CD4-positive, alpha-beta T cell (primary cell): ENCODE measurements around the gene DYSF. TPM values are rescaled to one million over a fixed set of nuclear protein-coding genes. Genes with fewer than 3 reads are reported as not detected.

Source experiments
- ATAC-seq: fragments of 200-7000 bp; cut with Tn5 transposase; one replicate; pipeline ENCODE4 v1.10.0; 2022; ENCODE audit warnings: mild to moderate bottlenecking; ENCODE audit not compliant: poor library complexity
- CTCF ChIA-PET: fragments of 350-600 bp; sonication (Branson Sonifier 250); formaldehyde crosslinking; loops from one replicate; lab custom pipeline; 2021; ENCODE audit warnings: antibody characterized with exemption, inconsistent platforms; lab: Charles Lee
- POLR2A ChIA-PET: fragments of 350-600 bp; sonication (Branson Sonifier 250); formaldehyde crosslinking; loops from one replicate; lab custom pipeline; 2021; ENCODE audit warnings: antibody characterized with exemption, inconsistent platforms; lab: Charles Lee
- DNase-seq, 14 experiments: peaks; one replicate each; pipeline ENCODE4 v3.0.0-alpha.2; 2013 to 2020; ENCODE audit warnings: mixed read lengths in 2 of 14
- H3K27ac ChIP-seq, 2 donors: one replicate each; pipeline versions ENCODE4 v1.5.1 to v1.7.0; 2013; ENCODE audit warnings: low read length in 2 of 2, low read depth in 1 of 2, mild to moderate bottlenecking in 1 of 2
- H3K27me3 ChIP-seq, 2 experiments: 1 replicate in 1 of 2; 2 replicates in 1 of 2; pipeline versions ENCODE4 v1.6.1 to v1.7.0; 2013; ENCODE audit warnings: low read length in 2 of 2, control low read depth in 1 of 2, mild to moderate bottlenecking in 1 of 2, moderate library complexity in 1 of 2; ENCODE audit not compliant: insufficient read depth in 2 of 2, control insufficient read depth in 1 of 2
- H3K36me3 ChIP-seq: one replicate; pipeline ENCODE4 v1.6.1; 2013; ENCODE audit warnings: low read length, control low read depth; ENCODE audit not compliant: insufficient read depth
- H3K4me1 ChIP-seq: one replicate; pipeline ENCODE4 v1.6.1; 2013; ENCODE audit warnings: low read length, control low read depth; ENCODE audit not compliant: insufficient read depth
- H3K4me3 ChIP-seq: one replicate; pipeline ENCODE4 v1.5.1; 2013; ENCODE audit warnings: mild to moderate bottlenecking, low read length, moderate library complexity
- H3K9me3 ChIP-seq, 2 experiments: 1 replicate in 1 of 2; 2 replicates in 1 of 2; pipeline versions ENCODE4 v1.6.1 to v1.7.0; 2013; ENCODE audit warnings: low read length in 2 of 2, mild to moderate bottlenecking in 2 of 2, control low read depth in 1 of 2, moderate library complexity in 1 of 2; ENCODE audit not compliant: control insufficient read depth in 1 of 2, insufficient read depth in 1 of 2
- H3K27ac Mint-ChIP-seq: one replicate; pipeline ENCODE4 v1.8.0; 2020; ENCODE audit warnings: mixed read lengths
- H3K27me3 Mint-ChIP-seq: one replicate; pipeline ENCODE4 v1.8.0; 2021; ENCODE audit warnings: mixed read lengths
- H3K36me3 Mint-ChIP-seq: one replicate; pipeline ENCODE4 v1.8.0; 2021; ENCODE audit warnings: low read depth, mixed read lengths
- H3K4me1 Mint-ChIP-seq: one replicate; pipeline ENCODE4 v1.8.0; 2021; ENCODE audit warnings: low read depth, mixed read lengths
- H3K4me3 Mint-ChIP-seq: one replicate; pipeline ENCODE4 v1.8.0; 2020; ENCODE audit warnings: mild to moderate bottlenecking, mixed read lengths
- H3K9me3 Mint-ChIP-seq: one replicate; pipeline ENCODE4 v1.8.0; 2020; ENCODE audit warnings: mixed read lengths
- intact Hi-C, 2 experiments: fragments of 100-400 bp; cut with DNase I in 1 of 2; cut with micrococcal nuclease in 1 of 2; formaldehyde crosslinking; loops; one replicate each; pipeline versions ENCODE4 v1.15.1 to v1.9.0; 2023 to 2025; cut with DNase I, micrococcal nuclease
- total RNA-seq, 174 experiments: library from RNA in 2 of 174; stranded (reverse) in 2 of 174; gene quantifications; one replicate each; pipeline ENCODE4 v1.2.3 and lab custom pipeline; 2021 to 2026
- TF ChIP-seq, protein P1 (sequence below): fragments of 200-600 bp; IDR thresholded peaks from one replicate; pipeline ENCODE4 v1.8.0; 2022; ENCODE audit warnings: antibody characterized with exemption, mild to moderate bottlenecking

Gene DYSF
- total RNA-seq, 2 experiments from 2014 or later: 0.27 to 0.31 TPM

DNA sequence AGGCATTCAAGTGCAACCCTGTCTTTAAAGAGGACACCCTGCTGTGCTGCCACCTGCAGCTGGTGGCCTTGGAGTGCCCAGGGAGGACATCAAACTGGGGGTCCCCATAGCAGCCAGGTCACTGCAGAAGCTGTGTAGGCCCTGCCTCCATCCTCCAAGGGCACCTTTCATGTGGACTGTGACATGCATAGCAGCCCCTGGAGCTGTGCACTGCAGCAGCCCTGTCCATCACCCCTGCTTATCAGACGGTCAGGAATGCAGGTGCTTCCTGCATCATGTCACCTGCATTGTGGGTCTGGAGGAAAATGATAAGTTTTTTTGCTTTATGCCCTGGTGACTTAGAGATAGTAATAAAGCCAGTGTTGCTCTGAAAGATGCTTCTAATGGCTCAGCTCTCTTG is 155.7 kb downstream of the DYSF start:
- H3K4me1 ChIP-seq: no peaks in the 10 kb centered on the region
- ChIA-PET POLR2A (no interaction called here), CTCF (no interaction called here)
- ATAC-seq: no peak
- Mint-ChIP-seq H3K9me3 (no peaks in the 10 kb centered on the region), H3K4me3 (no peak overlapping the region), H3K36me3 (no peaks in the 10 kb centered on the region), H3K27me3 (peaks cover 15% of the 10 kb centered on the region), H3K27ac (no peak overlapping the region), H3K4me1 (no peaks in the 10 kb centered on the region)
- H3K27ac ChIP-seq: no peak overlapping the region
- H3K4me3 ChIP-seq: no peak overlapping the region
- H3K9me3 ChIP-seq: peaks cover 0 to 5% of the 10 kb centered on the region in 2 experiments
- intact Hi-C loops: no loop called here
- DNase-seq: peak in 1 of 14 experiments; percentile 22
- TF ChIP-seq, protein P1, sequence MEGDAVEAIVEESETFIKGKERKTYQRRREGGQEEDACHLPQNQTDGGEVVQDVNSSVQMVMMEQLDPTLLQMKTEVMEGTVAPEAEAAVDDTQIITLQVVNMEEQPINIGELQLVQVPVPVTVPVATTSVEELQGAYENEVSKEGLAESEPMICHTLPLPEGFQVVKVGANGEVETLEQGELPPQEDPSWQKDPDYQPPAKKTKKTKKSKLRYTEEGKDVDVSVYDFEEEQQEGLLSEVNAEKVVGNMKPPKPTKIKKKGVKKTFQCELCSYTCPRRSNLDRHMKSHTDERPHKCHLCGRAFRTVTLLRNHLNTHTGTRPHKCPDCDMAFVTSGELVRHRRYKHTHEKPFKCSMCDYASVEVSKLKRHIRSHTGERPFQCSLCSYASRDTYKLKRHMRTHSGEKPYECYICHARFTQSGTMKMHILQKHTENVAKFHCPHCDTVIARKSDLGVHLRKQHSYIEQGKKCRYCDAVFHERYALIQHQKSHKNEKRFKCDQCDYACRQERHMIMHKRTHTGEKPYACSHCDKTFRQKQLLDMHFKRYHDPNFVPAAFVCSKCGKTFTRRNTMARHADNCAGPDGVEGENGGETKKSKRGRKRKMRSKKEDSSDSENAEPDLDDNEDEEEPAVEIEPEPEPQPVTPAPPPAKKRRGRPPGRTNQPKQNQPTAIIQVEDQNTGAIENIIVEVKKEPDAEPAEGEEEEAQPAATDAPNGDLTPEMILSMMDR: no peak
- H3K27me3 ChIP-seq: peaks cover 4 to 11% of the 10 kb centered on the region in 2 experiments
- H3K36me3 ChIP-seq: no peaks in the 10 kb centered on the region

DNA sequence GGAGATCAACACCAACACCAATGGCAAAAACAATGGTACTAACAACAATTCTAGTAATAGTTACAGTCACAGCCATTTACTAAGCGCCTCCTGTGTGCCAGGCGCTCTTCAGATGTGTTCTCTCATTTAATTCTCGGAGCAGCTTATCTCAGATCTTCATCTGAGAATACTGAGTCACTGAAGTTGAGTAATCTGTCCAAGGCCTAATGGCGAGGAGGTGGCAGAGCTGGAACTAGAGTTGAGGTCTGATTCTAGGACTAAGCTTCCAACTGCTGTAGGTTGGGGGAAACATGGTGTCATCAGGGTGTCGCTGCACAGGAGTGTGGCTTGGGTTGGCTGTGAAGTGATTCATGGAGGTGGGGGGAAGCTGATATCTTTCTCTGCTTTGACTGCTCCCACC is 156.1 kb downstream of the DYSF start:
- ChIA-PET CTCF (no interaction called here), POLR2A (no interaction called here)
- H3K4me3 Mint-ChIP-seq: no peak overlapping the region
- ATAC-seq (no peak), DNase-seq (no peak)
- no peak overlapping the region for H3K27ac Mint-ChIP-seq
- peaks cover 0 to 5% of the 10 kb centered on the region in 2 experiments for H3K9me3 ChIP-seq
- intact Hi-C loops: no loop called here
- H3K4me3 ChIP-seq: no peak overlapping the region
- H3K9me3 Mint-ChIP-seq: no peaks in the 10 kb centered on the region
- TF ChIP-seq, protein P1: no peak
- H3K27me3 ChIP-seq: peaks cover under 1 to 7% of the 10 kb centered on the region in 2 experiments
- H3K27ac ChIP-seq: no peak overlapping the region
- no peaks in the 10 kb centered on the region for H3K4me1 Mint-ChIP-seq
- H3K27me3 Mint-ChIP-seq: peaks cover 14% of the 10 kb centered on the region
- no peaks in the 10 kb centered on the region for H3K36me3 Mint-ChIP-seq
- no peaks in the 10 kb centered on the region for H3K4me1 ChIP-seq
- H3K36me3 ChIP-seq: no peaks in the 10 kb centered on the region

DNA sequence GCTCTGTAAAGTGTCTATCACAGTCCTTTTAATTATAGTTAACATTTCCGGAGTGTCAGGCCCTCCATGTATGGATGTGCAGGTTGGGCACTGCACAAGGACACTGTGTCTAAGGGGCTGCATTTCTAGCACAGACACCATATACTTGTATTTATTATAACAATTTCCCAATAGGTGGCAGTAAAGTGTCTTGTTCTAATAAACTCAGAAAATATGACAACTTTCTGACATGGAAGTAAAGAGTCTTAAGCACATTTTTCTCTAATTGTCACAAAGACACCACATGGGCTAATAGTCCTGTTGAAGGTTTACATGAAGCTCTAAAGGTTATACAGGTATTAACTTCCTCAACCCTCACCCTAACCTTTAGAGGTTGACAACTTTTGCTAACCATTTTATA is 156.6 kb downstream of the DYSF start:
- no peak overlapping the region for H3K4me3 ChIP-seq
- ATAC-seq (no peak), DNase-seq (peak in 2 of 14 experiments; percentile 1 to 5)
- intact Hi-C loops: no loop called here
- ChIA-PET CTCF (no interaction called here), POLR2A (no interaction called here)
- no peak overlapping the region for H3K4me3 Mint-ChIP-seq
- H3K27me3 Mint-ChIP-seq: peaks cover 12% of the 10 kb centered on the region
- no peaks in the 10 kb centered on the region for H3K36me3 Mint-ChIP-seq
- H3K27ac Mint-ChIP-seq: no peak overlapping the region
- peaks cover 0 to 5% of the 10 kb centered on the region in 2 experiments for H3K9me3 ChIP-seq
- peaks cover 0 to 5% of the 10 kb centered on the region in 2 experiments for H3K27me3 ChIP-seq
- no peaks in the 10 kb centered on the region for H3K4me1 ChIP-seq
- TF ChIP-seq, protein P1: peak; percentile 15
- no peaks in the 10 kb centered on the region for H3K4me1 Mint-ChIP-seq
- no peaks in the 10 kb centered on the region for H3K36me3 ChIP-seq
- no peaks in the 10 kb centered on the region for H3K9me3 Mint-ChIP-seq
- no peak overlapping the region for H3K27ac ChIP-seq
